Measurements from ENCODE around the gene AGK. TPM values are rescaled to one million over a fixed set of nuclear protein-coding genes. Genes with fewer than 3 reads are reported as not detected.

AGK gene
- total RNA-seq, 1 donor from 2014 or later = 31.9 TPM

GRCh38 chr7:141584935-141585334 lies 33.7 kb downstream of the AGK start:
- Mint-ChIP-seq H3K4me3 (no peak overlapping the region), H3K4me1 (ENCODE audit: unreplicated experiment) (peaks cover 4% of the 10 kb centered on the region), H3K36me3 (peaks cover 32% of the 10 kb centered on the region), H3K9me3 (no peaks in the 10 kb centered on the region), H3K27ac (no peak overlapping the region), H3K27me3 (no peaks in the 10 kb centered on the region)
- no peak for TF ChIP-seq CTCF (conservative IDR thresholded peaks at IDR 0.05)
- DNase-seq (ENCODE audit: extremely low spot score, unreplicated experiment) = no peak

- peaks cover 37% of the 10 kb centered on the region for H3K36me3 Mint-ChIP-seq
- TF ChIP-seq CTCF (conservative IDR thresholded peaks at IDR 0.05) = no peak
- H3K27me3 Mint-ChIP-seq = no peaks in the 10 kb centered on the region
- H3K9me3 Mint-ChIP-seq = no peaks in the 10 kb centered on the region
- peak overlapping the region; percentile 23 for H3K27ac Mint-ChIP-seq
- H3K4me3 Mint-ChIP-seq = no peak overlapping the region
- peaks cover 8% of the 10 kb centered on the region for H3K4me1 Mint-ChIP-seq (ENCODE audit: unreplicated experiment)
- no peak for DNase-seq (ENCODE audit: extremely low spot score, unreplicated experiment)
Observed at GRCh38 chr7:141585592-141586510, 34.6 kb downstream of the AGK start.

- Mint-ChIP-seq H3K27ac (no peak overlapping the region), H3K4me3 (no peak overlapping the region), H3K27me3 (no peaks in the 10 kb centered on the region), H3K9me3 (no peaks in the 10 kb centered on the region), H3K4me1 (ENCODE audit: unreplicated experiment) (peaks cover 8% of the 10 kb centered on the region), H3K36me3 (peaks cover 37% of the 10 kb centered on the region)
- no peak for DNase-seq (ENCODE audit: extremely low spot score, unreplicated experiment)
- TF ChIP-seq CTCF (conservative IDR thresholded peaks at IDR 0.05) = no peak
Observed at GRCh38 chr7:141586878-141587277, 35.7 kb downstream of the AGK start.

GRCh38 chr7:141587304-141587703 lies 36.1 kb downstream of the AGK start:
- no peak for DNase-seq (ENCODE audit: extremely low spot score, unreplicated experiment)
- no peak overlapping the region for H3K4me3 Mint-ChIP-seq

GRCh38 chr7:141588912-141589311 lies 37.7 kb downstream of the AGK start:
- no peak for DNase-seq (ENCODE audit: extremely low spot score, unreplicated experiment)
- no peaks in the 10 kb centered on the region for H3K27me3 Mint-ChIP-seq
- H3K4me1 Mint-ChIP-seq (ENCODE audit: unreplicated experiment) = peaks cover 8% of the 10 kb centered on the region
- no peak for TF ChIP-seq CTCF (conservative IDR thresholded peaks at IDR 0.05)
- H3K4me3 Mint-ChIP-seq = no peak overlapping the region
- H3K9me3 Mint-ChIP-seq = no peaks in the 10 kb centered on the region
- peaks cover 35% of the 10 kb centered on the region for H3K36me3 Mint-ChIP-seq
- H3K27ac Mint-ChIP-seq = no peak overlapping the region

More at GRCh38 chr7:141587304-141587703, 36.1 kb downstream of the AGK start:
- Mint-ChIP-seq H3K9me3 (no peaks in the 10 kb centered on the region), H3K36me3 (peaks cover 36% of the 10 kb centered on the region), H3K27me3 (no peaks in the 10 kb centered on the region), H3K4me1 (ENCODE audit: unreplicated experiment) (peaks cover 8% of the 10 kb centered on the region), H3K27ac (no peak overlapping the region)
- no peak for TF ChIP-seq CTCF (conservative IDR thresholded peaks at IDR 0.05)

Data from type B pancreatic cell (in vitro differentiated cells).